Smooth muscle cell (in vitro differentiated cells): Measurements from ENCODE around the gene TBRG4. TPM values are rescaled to one million over a fixed set of nuclear protein-coding genes. Genes with fewer than 3 reads are reported as not detected.

Experiments used
- DNase-seq: peaks from one replicate; lab custom pipeline; 2025; ENCODE audit not compliant: unreplicated experiment; lab: John Stamatoyannopoulos, UW
- H2AFZ ChIP-seq: fragments of 200-600 bp; sonication (generic); 2 replicates; pipeline ENCODE4 v1.6.0; 2016; ENCODE audit warnings: antibody characterized with exemption, low read depth, mild to moderate bottlenecking
- H3F3A ChIP-seq: fragments of 200-600 bp; sonication (generic); 2 replicates; pipeline ENCODE4 v1.6.0; 2017; ENCODE audit warnings: antibody characterized with exemption, low read depth
- H3K27ac ChIP-seq: fragments of 200-600 bp; sonication (generic); 2 replicates; pipeline ENCODE4 v1.5.1; 2016; ENCODE audit warnings: low read depth, mild to moderate bottlenecking
- H3K27me3 ChIP-seq: fragments of 200-600 bp; sonication (generic); 2 replicates; pipeline ENCODE4 v1.6.1; 2016; ENCODE audit warnings: low read depth, mild to moderate bottlenecking
- H3K36me3 ChIP-seq: fragments of 200-600 bp; sonication (generic); 2 replicates; pipeline ENCODE4 v1.5.1; 2016; ENCODE audit warnings: low read depth
- H3K4me1 ChIP-seq: fragments of 200-600 bp; sonication (generic); 2 replicates; pipeline ENCODE4 v1.5.1; 2016; ENCODE audit warnings: low read depth
- H3K4me2 ChIP-seq: fragments of 200-600 bp; sonication (generic); 2 replicates; pipeline ENCODE4 v1.6.0; 2016; ENCODE audit warnings: mild to moderate bottlenecking
- H3K4me3 ChIP-seq: fragments of 200-600 bp; sonication (generic); 2 replicates; pipeline ENCODE4 v1.5.1; 2016; ENCODE audit warnings: mild to moderate bottlenecking
- H3K79me2 ChIP-seq: fragments of 200-600 bp; sonication (generic); 2 replicates; pipeline ENCODE4 v1.6.0; 2016; ENCODE audit warnings: low read depth, mild to moderate bottlenecking
- H3K9ac ChIP-seq: fragments of 200-600 bp; sonication (generic); 2 replicates; pipeline ENCODE4 v1.6.0; 2016; ENCODE audit warnings: low read depth
- H3K9me3 ChIP-seq: fragments of 200-600 bp; sonication (generic); replicated peaks from 2 replicates; pipeline ENCODE4 v1.5.1; 2016; ENCODE audit warnings: low read depth
- H4K20me1 ChIP-seq: fragments of 200-600 bp; sonication (generic); 2 replicates; pipeline ENCODE4 v1.6.0; 2016; ENCODE audit warnings: low read depth
- WGBS: methylation state at CpG from one replicate; pipeline ENCODE4 v1.1.7; 2016; ENCODE audit warnings: low lambda C conversion rate; 5-methylcytosine and 5-hydroxymethylcytosine counted together
- polyA plus RNA-seq: library from polyadenylated mRNA; unstranded; fragments of >200 nt; fragmentation: Nextera tagmentation; extraction: Ambion mirVana; gene quantifications from 2 replicates; pipeline ENCODE4 v1.2.1, GENCODE V29; 2016
- total RNA-seq: library from RNA; depleted of rRNA; stranded (reverse); fragments of >200 nt; gene quantifications from 2 replicates; pipeline ENCODE4 v1.2.3, GENCODE V29; 2014
- TF ChIP-seq, protein P1 (sequence below): fragments of 200-600 bp; sonication (generic); IDR thresholded peaks from 2 replicates; pipeline ENCODE4 v1.5.1; 2017; ENCODE audit warnings: borderline replicate concordance, mild to moderate bottlenecking, antibody characterized with exemption; ENCODE audit not compliant: insufficient read depth, poor library complexity, severe bottlenecking

TBRG4 gene
- total and polyA plus RNA-seq, 2 experiments from 2014 or later, result 30.2 to 52.5 TPM

DNA sequence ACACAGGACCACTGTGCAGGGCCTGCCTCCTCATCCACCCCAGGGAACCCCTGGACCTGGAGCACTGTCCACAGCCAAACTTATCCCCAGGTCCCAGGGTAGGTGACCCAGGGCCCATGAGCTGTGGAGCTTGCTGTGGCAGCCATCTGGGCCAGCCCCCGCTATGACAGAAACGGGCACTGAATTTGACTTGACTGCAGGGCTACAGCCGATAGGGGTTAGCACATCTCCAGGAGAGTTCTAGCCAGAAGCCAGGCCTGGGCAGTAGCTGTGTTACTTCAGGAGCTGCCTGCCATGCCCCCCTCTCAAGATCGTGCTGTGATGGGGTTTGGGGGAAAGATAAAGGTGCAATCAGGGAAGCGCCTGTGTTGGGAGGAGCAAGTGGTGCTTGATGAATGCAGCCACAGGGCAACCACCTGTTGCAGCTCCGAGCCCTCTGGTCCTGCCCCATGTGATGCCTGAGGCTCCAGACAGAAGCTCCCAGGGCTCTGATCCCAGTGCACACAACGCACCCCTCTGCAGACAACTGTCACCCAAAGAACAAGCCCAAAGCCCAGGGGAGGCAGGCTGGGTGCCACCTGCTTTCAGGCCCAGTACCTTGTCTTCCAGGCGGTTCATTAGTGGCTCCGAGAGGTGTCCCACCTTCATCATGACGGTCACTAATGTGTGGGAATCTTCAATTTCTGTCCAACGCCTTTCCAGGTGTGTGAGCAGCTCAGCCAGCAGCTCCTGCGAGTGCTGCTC lies 6.5 kb downstream of the TBRG4 start:
- peaks cover 1% of the 10 kb centered on the region for H3K4me1 ChIP-seq
- no peaks in the 10 kb centered on the region for H3F3A ChIP-seq
- H3K79me2 ChIP-seq, result peaks cover 19% of the 10 kb centered on the region
- no peaks in the 10 kb centered on the region for H3K9me3 ChIP-seq
- WGBS, result over 99% methylated on average over 12 of the region's 12 CpGs
- H2AFZ ChIP-seq, result no peak overlapping the region
- H3K27me3 ChIP-seq, result no peaks in the 10 kb centered on the region
- no peak overlapping the region for H3K4me2 ChIP-seq
- DNase-seq, result no peak
- H3K27ac ChIP-seq, result no peak overlapping the region
- peaks cover 30% of the 10 kb centered on the region for H4K20me1 ChIP-seq
- H3K9ac ChIP-seq, result no peak overlapping the region
- TF ChIP-seq, protein P1, sequence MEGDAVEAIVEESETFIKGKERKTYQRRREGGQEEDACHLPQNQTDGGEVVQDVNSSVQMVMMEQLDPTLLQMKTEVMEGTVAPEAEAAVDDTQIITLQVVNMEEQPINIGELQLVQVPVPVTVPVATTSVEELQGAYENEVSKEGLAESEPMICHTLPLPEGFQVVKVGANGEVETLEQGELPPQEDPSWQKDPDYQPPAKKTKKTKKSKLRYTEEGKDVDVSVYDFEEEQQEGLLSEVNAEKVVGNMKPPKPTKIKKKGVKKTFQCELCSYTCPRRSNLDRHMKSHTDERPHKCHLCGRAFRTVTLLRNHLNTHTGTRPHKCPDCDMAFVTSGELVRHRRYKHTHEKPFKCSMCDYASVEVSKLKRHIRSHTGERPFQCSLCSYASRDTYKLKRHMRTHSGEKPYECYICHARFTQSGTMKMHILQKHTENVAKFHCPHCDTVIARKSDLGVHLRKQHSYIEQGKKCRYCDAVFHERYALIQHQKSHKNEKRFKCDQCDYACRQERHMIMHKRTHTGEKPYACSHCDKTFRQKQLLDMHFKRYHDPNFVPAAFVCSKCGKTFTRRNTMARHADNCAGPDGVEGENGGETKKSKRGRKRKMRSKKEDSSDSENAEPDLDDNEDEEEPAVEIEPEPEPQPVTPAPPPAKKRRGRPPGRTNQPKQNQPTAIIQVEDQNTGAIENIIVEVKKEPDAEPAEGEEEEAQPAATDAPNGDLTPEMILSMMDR, result no peak
- H3K4me3 ChIP-seq, result no peak overlapping the region
- peaks cover 8% of the 10 kb centered on the region for H3K36me3 ChIP-seq

DNA sequence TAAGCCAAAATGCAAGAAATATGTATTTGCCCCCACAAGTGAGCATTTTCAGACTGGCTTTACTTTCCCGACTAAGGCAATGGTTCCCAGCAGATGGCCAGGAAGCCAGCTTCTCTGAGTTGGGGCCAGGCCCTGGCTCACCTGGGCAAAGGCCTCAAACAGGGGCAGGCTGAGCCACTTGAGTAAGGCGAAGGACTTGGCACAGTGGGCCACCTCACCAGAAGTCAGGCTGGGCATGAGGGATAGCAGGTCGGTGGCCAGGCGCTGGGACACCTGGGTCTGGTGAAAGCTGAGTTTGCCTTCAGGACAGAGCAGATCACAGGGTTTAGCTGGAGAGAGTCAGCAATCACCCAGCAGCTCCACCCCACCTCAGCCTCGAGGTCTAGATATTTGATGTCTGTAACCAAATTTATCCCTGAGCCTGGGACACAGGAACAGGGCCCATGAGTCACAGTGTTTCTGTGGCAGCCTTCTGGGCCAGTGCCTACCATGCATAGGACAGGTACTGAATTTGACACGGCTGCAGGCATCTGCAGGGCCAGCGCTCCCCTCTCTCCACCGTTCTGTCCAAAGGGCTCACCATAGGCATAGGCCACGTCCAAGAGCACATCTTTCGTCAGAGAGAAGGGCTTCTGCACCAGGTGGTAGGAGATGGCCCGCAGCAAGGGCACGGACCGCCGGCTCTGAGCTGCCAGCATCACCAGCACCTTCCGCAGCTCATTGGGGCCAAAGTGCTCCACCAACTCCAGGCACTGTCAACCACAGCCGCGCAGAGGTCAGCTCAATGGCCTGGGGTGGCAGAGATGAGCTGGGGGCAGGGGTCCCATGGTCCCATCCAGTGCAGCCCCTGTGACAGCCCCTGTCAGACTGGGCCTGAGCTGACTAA lies 7.3 kb downstream of the TBRG4 start:
- no peak for DNase-seq
- Histone ChIP-seq H2AFZ (no peak overlapping the region), H3K9ac (no peak overlapping the region), H3K27ac (no peak overlapping the region), H4K20me1 (peaks cover 30% of the 10 kb centered on the region), H3K36me3 (peaks cover 8% of the 10 kb centered on the region), H3K4me1 (no peaks in the 10 kb centered on the region), H3K79me2 (peaks cover 11% of the 10 kb centered on the region), H3K27me3 (no peaks in the 10 kb centered on the region), H3K9me3 (no peaks in the 10 kb centered on the region), H3F3A (no peaks in the 10 kb centered on the region), H3K4me2 (no peak overlapping the region), H3K4me3 (no peak overlapping the region)
- TF ChIP-seq, protein P1, result no peak
- WGBS, result 98% methylated on average over 17 of the region's 17 CpGs

DNA sequence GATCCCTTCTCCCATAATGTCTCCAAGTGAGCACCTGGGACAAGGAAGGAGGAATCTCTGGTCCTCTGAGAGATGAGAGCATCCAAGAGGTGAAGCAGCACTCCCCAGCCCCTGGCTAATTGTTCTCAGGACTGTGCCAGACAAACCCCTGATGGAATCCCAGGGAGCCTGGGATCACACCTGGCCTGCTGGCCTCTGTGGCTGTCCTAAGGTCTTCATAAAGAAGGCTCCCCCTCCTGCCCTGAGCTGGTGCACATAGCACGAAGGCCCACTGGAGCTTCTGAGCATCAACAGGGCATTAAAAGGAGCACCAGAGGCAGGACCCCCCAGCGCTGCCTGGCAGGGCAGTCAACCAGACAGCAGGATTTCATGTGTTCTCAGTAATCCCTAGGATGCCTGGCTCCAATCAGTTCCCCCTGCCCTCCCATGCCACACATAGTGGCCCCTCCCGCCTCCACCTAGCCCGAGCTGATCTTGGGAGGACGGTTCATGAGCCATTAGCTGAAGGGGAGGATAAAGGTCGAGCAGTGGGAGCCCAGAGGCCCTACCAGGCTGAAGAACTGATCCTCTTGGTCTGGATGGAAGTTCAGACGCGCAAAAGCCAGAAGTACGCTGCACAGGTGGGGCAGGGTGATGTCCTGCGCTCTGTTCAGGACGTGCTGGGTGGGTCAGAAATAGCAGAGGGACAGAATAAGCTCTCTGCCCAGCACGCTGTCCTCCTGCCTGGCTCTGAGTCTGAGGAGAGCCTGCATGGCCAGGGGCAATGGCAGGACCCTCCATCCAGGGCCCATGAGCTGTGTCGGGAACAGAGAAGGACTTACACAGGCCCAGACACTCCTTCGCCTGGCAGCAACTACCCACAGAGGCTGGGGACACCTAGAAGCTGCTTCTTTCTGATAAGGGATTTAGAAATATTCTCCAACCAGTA lies 8.4 kb downstream of the TBRG4 start:
- no peak overlapping the region for H3K4me2 ChIP-seq
- no peaks in the 10 kb centered on the region for H3K9me3 ChIP-seq
- peaks cover 4% of the 10 kb centered on the region for H3K79me2 ChIP-seq
- WGBS, result 86% methylated on average over 14 of the region's 14 CpGs
- TF ChIP-seq, protein P1, result no peak
- peaks cover 8% of the 10 kb centered on the region for H3K36me3 ChIP-seq
- H4K20me1 ChIP-seq, result peaks cover 30% of the 10 kb centered on the region
- no peak overlapping the region for H3K27ac ChIP-seq
- no peaks in the 10 kb centered on the region for H3K27me3 ChIP-seq
- no peak overlapping the region for H3K9ac ChIP-seq
- H2AFZ ChIP-seq, result no peak overlapping the region
- no peak for DNase-seq
- no peaks in the 10 kb centered on the region for H3K4me1 ChIP-seq
- no peak overlapping the region for H3K4me3 ChIP-seq
- H3F3A ChIP-seq, result no peaks in the 10 kb centered on the region
